Measurements from ENCODE around the gene VWA5A.

- no peak for TF ChIP-seq EZH2phosphoT487 (IDR thresholded peaks at IDR 0.05; ENCODE audit: insufficient read depth, low read depth)
- TF ChIP-seq EZH2 (IDR thresholded peaks at IDR 0.05; ENCODE audit: insufficient read depth, poor library complexity, severe bottlenecking): no peak
Measured at GRCh38 chr11:124195189-124195734, 80.0 kb downstream of the VWA5A start.

Measured in GM23248 (cell line).